Skeletal muscle cell (primary cell): Measurements from ENCODE around the gene AGPS.
"Not testable (repeated sequence)": the region's sequence is repeated elsewhere in the genome, so short reads cannot be mapped to it uniquely, and the experiment has no call there.

Source experiments
- DNase-seq: peaks from one replicate; pipeline ENCODE4 v3.0.0-alpha.2; 2010; ENCODE audit warnings: low read depth
- H3K4me3 ChIP-seq: 2 replicates; pipeline ENCODE4 v1.5.1; 2011; ENCODE audit warnings: low read depth, mild to moderate bottlenecking, control low read depth, low read length, moderate library complexity

Gene AGPS

DNA sequence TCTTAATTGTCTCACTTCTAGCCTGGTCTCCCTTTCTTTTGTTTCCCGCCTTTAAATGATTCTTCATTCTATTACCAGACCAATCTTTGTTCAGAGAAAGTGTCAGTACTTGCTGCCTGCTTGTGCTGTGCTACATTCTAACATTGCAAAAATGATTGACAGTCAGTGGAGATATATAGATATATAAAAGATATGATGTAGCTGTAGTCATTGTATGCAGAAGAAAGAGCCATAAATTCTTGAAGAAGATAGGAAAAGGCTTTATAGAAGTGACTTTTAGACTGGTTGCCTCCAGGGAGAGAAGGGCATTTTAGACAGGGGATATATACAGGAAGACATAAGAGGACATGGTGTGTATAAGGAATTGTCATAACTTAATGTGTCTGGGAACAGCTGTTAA, 13.6 kb downstream of the AGPS start:
- no peak for DNase-seq
- no peak overlapping the region for H3K4me3 ChIP-seq

DNA sequence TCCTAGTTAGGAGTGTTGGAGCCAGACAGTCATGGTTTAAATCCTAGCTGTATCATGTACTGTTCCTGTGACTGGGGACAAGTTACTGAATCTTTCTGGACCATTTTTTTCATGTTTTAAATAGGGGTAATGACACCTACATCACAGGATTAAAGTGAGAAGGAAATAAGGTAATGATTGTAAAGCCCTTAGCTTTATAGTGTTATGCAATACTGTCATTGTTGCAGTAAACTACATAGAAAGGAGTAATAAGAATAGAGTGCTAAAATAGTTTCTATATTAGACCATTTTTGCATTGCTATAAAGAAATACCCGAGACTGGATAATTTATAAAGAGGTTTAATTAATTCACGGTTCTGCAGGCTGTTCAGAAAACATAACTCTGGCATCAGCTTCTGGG, 14.5 kb downstream of the AGPS start:
- DNase-seq: no peak
- no peak overlapping the region for H3K4me3 ChIP-seq

DNA sequence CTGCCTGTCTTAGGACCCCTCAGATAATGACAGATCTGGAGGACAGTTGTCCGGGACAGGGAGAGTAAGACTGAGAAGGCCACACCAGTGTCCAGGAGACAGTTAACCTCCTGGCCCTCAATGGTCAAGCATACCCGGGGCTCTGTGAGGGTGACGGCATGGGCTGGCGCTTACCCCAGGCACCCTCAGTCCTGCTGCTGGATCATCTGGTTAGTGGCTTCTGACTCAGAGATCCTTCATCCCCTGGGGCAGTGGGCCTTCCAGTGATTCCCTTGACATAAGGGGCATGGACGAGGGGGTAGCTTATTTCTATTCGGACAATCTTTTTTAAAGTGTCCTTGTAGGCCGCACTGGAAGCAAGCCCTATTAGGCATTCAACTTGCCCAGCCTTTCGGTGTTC, 18.1 kb downstream of the AGPS start:
- not testable (repeated sequence) for H3K4me3 ChIP-seq, DNase-seq

DNA sequence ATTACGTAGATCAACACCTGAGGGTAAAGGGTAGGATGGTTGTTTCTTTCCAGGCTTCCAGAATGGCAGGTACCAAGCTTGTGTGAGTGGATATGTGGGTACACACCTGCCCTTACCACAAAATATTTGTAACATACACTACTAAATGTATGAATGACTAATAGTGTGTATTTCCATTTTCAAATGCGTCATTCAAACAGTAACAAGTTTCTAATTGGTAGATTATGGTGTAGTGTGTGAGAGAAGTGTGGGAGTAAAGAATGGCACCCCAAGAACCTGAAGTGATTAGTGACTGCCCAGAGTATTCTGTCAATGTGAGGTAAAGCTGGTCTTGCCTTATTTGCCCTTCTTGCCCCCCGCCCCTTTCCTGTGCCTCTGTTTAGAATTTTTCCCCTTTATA, 21.1 kb downstream of the AGPS start:
- H3K4me3 ChIP-seq: no peak overlapping the region
- no peak for DNase-seq

DNA sequence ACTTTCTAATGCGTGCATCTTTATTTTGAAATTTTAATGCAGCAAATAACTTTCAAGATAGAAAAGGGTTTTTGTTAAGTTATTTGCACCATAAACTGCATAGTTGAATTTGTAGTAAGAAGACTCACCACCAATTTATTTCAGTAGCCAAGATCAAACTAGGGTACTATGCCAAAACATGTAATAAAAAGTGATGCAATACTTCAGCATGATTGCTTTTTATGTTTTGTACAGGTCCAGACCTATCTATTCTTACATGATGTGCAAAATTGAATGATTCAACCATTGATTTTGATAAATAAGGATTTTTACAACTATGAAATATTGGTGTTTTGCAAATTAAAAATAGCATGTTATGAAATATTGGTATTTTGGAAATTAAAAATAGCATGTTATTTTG, 26.7 kb downstream of the AGPS start:
- no peak overlapping the region for H3K4me3 ChIP-seq
- DNase-seq: peak; percentile 40

DNA sequence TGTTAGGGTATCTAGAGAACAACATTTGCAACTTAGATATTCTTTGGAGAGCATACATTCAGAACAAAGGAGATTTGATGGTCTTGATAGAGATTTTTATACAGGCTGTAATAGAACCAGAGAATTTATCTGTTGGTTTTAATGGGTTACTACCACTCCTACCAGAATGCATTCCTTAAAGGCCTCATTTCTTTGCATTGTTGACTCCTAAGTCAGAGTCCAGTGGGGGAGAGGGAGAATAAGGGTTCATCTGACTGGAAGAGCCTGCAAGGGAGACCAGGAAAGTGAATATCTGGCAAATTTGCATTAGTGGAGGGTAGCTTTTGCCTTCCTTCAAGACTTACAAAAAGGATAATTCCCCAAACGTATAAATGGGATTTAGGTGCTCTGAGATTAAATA, 29.7 kb downstream of the AGPS start:
- H3K4me3 ChIP-seq: no peak overlapping the region
- no peak for DNase-seq

DNA sequence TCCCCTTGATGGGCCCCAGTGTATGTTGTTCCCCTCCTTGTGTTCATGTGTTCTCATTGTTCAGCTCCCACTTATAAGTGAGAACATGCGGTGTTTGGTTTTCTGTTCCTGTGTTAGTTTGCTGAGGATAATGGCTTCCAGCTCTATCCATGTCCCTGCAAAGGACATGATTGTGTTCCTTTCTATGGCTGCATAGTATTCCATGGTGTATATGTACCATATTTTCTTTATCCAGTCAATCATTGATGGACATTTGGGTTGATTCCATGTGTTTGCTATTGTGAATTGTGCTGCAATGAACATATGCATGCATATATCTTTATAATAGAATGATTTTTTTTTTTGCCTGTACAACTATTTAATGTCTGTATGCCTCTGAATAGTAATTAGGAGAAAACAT, 31.5 kb downstream of the AGPS start:
- not testable (repeated sequence) for H3K4me3 ChIP-seq, DNase-seq

DNA sequence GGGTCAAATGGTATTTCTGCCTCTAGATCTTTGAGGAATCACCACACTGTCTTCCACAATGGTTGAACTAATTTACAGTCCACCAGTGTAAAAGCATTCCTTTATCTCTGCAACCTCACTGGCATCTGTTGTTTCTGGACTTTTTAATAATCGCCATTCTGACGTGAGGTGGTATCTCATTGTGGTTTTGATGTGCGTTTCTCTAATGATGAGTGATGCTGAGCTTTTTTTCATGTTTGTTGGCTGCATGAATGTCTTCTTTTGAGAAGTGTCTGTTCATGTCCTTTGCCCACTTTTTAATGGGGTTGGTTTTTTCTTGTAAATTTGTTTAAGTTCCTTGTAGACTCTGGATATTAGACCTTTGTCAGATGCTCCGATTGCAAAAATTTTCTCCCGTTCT, 32.0 kb downstream of the AGPS start:
- not testable (repeated sequence) for DNase-seq, H3K4me3 ChIP-seq

DNA sequence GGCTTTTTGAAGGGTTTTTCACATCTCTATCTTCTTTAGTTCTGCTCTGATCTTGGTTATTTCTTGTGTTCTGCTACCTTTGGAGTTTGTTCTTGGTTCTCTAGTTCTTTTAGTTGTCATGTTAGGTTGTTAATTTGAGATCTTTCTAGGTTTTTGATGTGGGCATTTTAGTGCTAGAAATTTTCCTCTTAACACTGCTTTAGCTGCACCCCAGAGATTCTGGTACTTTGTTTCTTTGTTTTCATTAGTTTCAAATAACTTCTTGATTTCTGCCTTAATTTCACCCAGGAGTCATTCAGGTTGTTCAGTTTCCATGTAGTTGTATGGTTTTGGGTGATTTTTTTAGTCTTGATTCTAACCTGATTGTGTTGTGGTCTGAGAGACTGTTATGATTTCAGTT, 34.7 kb downstream of the AGPS start:
- no peak for DNase-seq
- H3K4me3 ChIP-seq: no peak overlapping the region

DNA sequence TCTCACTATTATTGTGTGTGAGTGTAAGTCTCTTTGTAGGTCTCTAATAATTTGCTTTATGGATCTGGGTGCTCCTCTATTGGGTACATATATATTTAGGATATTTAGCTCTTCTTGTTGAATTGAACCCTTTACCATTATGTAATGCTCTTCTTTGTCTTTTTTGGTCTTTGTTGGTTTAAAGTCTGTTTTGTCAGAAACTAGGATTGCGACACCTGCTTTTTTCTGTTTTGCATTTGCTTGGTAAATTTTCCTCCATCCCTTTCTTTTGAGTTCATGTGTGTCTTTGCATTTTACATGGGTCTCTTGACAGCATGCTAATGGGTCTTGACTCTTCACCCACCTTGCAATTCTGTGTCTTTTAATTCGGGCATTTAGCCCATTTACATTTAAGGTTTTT, 35.4 kb downstream of the AGPS start:
- not testable (repeated sequence) for H3K4me3 ChIP-seq, DNase-seq

DNA sequence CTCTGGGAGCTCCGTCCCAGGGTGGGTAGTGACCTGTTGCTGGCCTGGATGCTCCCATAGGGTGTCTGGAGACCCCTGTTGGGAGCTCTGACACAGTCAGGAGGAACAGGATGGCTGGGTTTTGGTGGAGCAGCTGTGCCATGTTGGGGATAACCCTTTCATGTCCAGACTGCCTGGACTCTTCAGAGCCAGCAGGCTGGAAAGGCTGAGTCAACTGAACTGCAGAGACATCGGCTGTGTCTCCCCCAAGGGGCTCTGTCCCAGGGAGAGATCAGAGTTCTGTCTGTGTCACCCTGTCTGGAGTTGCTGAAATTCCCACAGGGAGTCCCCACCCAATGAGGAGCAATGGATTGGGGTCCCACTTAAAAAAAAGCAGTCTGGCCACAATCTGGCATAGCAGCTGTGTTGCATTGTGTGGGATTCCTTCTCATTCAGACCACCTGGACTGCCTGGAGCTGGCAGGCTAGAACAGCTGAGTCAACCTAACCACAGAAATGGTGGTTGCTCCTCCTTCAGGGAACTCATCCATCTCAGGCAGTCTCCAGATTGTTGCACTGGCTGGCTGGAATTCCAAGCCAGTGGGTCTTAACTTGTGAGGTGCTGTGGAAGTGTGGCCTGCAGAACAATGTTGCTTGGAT, 37.2 kb downstream of the AGPS start:
- H3K4me3 ChIP-seq: no peak overlapping the region
- DNase-seq: peak; percentile 88

DNA sequence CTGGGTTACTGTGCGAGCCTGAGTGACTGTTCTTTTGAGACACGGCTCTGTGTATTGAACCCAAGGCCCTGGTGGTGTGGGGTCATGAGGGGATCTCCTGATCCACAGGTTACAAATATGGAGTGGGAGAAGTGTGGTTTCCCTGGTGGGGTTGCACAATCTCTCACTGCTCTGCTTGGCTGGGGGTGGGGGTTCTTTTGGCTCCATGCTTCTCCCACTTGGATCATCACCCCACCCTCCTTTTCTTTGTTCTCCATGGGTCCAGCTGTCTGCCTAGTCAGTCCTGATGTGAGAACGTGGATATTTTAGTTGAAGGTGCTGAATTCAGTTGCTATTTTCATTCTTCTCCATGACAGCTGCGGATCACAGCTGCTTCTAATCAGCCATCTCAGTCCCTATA, 37.8 kb downstream of the AGPS start:
- DNase-seq: peak; percentile 56
- no peak overlapping the region for H3K4me3 ChIP-seq

DNA sequence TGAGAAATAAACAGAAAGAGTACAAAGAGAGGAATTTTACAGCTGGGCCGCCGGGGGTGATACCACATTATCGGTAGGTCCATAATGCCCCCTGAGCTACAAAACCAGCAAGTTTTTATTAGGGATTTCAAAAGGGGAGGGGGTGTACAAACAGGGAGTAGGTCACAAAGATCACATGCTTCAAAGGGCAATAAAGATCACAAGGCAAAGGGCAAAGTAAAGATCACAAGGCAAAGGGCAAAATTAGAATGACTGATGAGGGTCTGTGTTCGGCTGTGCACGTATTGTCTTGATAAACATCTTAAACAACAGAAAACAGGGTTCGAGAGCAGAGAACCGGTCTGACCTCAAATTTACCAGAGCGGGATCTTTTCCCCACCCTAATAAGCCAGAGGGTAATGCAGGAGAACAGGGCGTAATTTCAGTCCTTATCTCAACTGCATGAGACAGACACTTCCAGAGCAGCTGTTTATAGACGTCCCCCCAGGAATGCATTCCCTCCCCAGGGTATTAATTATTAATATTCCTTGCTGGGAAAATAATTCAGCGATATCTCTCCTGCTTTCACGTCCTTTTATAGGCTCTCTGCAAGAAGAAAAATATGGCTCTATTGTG, 38.6 kb downstream of the AGPS start:
- not testable (repeated sequence) for DNase-seq, H3K4me3 ChIP-seq

DNA sequence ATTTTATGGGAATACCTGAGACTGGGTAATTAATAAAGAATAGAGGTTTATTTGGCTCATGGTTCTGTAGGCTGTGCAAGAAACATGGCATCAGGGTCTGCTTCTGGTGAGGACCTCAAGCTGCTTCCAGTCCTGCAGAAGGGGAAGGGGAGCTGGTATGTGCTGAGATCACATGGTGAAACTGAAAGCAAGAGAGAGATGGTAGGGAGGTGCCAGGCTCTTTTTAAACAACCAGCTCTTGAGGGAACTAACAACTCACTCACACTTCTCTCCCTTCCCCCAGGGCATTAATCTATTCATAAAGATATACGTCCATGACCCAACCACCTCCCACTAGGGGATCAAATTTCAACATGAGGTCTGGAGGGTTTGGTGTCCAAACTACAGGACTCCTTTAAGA, 40.1 kb downstream of the AGPS start:
- no peak for DNase-seq
- H3K4me3 ChIP-seq: no peak overlapping the region

DNA sequence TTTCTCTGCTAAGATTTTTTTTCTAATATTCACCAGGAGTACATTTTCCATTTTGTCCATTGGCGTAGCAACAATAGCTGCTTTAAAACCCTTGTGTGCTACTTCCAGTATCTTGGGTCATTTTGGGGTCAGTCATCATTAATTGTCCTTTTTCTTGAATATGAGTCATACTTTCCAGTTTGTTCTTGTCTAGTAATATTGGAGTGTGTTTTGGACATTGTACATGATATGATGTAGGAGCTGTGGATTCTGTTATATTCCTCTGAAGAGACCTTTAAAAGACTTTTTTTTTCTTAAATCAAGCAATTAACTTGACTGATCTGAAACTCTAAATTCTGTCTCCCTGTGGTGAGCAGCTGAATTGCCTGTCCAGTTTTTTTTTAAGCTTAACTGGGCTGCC, 40.8 kb downstream of the AGPS start:
- DNase-seq: no peak
- no peak overlapping the region for H3K4me3 ChIP-seq

DNA sequence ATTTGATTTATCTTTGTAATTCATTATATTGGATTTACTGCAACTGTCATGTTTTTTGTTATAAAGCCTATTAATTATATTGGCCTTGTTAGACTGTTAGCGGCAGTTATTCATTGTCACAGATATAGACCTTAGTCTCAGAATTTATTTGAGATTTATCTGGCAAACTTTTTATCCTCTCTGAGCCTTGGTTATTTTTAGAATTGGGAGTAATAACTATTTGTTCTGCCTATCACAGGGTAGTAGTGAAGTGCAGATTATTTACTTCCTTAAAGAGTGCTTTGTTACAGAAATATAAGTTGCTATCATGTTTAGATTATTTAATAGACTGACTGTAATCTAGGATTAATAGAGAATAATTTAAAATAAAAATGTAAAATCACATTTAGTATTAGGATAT, 41.9 kb downstream of the AGPS start:
- no peak overlapping the region for H3K4me3 ChIP-seq
- DNase-seq: no peak

DNA sequence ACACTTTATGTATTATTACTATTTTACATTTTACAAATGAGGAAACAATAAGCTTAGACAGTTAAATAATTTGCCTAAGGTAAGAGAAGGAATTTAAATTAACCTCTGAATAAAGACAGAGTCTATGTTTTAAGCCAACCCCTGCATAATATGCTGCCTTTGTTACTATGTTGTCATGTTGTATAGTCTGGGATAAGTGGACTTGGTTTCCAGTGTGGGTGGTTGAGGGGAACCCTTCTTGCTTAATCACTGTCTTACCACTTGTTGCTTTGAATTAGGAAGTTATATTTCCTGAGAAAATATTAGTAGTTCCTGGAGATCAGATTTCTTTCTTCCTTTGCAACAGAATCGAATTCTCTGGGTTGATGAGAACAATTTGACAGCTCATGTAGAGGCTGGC, 52.6 kb downstream of the AGPS start:
- DNase-seq: no peak

DNA sequence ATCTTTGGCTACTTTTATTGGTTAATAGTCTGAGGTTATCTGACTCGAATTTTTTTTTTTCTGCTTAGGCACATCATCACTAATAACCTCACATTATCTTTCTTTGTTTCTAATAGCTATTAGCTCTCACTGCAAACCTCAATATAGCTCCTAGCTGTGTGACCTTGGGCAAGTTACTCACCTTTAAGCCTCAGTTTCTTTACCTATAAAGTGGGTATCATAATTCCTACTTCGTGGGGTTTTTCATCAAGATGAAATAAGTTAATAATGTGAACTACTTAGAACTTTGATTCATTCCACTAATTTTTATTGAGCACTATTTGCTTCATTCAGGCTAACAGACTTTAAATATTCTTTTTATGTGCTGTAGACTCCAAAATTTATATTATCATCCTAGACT, 55.5 kb downstream of the AGPS start:
- no peak for DNase-seq
- no peak overlapping the region for H3K4me3 ChIP-seq

More for the DNA sequence above, 52.6 kb downstream of the AGPS start:
- H3K4me3 ChIP-seq: no peak overlapping the region

DNA sequence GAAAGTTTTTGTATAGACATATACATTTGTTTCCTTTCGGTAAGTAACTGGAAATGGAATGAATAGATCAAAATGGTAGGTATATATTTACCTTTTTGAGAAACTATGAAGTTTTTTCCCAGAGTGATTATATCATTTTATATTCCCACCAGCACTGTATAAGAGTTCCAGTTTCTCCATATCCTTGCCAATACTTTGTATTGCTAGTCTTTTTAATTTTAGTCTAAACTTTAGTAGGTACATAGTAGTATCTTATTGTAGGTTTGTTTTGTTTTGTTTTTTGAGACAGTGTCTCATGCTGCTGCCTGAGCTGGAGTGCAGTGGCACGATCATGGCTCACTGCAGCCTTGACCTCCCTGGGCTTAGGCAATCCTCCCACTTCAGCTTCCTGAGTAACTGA, 56.6 kb downstream of the AGPS start:
- no peak overlapping the region for H3K4me3 ChIP-seq
- no peak for DNase-seq

DNA sequence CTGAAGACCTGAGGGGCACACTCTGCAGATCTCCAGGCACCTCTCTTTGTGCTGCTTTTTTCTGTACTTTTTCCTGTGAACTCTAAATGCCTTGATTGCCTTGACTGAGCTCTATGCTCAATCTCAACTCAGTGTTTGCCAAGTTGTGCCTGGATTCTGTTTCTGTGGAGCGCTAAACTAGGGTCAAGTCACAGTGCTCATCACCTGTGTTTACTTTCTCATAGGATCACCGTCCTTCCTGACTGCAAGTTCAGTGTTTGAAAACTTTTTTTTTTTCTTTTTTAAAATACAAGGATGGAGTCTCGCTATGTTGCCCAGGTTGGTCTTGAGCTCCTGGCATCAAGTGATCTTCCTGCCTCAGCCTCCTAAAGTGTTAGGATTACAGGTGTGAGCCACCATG, 62.6 kb downstream of the AGPS start:
- no peak for DNase-seq
- H3K4me3 ChIP-seq: no peak overlapping the region

DNA sequence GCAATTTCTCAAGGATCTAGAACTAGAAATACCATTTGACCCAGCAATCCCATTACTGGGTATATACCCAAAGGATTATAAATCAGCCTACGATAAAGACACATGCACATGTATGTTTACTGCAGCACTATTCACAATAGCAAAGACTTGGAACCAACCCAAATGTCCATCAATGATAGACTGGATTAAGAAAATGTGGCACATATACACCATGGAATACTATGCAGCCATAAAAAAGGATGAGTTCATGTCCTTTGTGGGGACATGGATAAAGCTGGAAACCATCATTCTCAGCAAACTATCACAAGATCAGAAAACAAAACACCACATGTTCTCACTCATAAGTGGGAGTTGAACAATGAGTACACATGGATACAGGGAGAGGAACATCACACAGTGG, 67.2 kb downstream of the AGPS start:
- DNase-seq: not testable (repeated sequence)

More for the DNA sequence above, 67.2 kb downstream of the AGPS start:
- not testable (repeated sequence) for H3K4me3 ChIP-seq
